ENCODE results near the gene NIPAL4.

Gene NIPAL4

DNA sequence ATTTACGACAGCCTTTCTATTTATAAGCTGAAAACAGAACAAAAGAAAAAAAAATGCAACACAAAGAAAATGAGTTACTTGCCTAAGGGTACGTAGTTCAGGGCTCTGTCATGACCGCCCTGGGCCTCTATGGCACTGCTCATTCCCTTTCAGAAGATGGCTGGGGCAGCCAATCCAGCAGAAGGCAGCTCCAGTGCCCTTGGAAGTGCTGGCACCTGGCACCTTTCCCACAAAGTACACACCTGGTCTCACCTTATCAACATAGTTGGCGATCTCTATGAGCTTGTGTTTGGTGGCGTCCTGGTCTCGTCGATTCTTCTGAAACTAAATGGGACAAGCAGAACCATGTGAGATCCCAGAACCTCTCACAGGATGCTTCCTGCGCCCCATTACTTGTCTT is 53.2 kb downstream of the NIPAL4 start:
- TF ChIP-seq, protein P1, sequence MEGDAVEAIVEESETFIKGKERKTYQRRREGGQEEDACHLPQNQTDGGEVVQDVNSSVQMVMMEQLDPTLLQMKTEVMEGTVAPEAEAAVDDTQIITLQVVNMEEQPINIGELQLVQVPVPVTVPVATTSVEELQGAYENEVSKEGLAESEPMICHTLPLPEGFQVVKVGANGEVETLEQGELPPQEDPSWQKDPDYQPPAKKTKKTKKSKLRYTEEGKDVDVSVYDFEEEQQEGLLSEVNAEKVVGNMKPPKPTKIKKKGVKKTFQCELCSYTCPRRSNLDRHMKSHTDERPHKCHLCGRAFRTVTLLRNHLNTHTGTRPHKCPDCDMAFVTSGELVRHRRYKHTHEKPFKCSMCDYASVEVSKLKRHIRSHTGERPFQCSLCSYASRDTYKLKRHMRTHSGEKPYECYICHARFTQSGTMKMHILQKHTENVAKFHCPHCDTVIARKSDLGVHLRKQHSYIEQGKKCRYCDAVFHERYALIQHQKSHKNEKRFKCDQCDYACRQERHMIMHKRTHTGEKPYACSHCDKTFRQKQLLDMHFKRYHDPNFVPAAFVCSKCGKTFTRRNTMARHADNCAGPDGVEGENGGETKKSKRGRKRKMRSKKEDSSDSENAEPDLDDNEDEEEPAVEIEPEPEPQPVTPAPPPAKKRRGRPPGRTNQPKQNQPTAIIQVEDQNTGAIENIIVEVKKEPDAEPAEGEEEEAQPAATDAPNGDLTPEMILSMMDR (IDR thresholded peaks at IDR 0.05; ENCODE audit: low read length, missing control alignments) = no peak
- no peak overlapping the region for H3K4me3 ChIP-seq (replicated peaks; ENCODE audit: low read depth, low read length)
- DNase-seq (ENCODE audit: low read depth) = no peak

DNA sequence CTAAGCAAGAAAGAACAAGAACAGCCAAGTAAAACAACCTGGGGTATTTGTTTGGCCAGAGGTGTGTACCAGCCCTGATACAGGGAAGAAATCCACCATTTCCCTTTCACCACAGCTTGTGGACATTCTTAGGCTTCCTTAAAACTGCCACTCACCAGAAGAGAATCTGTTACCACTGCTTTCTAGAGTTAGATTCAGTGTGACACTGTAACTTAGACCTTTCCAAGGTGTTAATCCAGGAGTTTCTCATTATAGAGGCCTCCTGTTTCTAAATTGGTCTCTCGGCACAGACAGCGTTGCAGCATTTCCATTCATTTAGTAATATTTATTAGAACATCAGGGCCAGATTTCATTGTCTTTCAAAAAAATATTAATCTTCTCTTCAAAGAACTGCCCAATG is 55.0 kb downstream of the NIPAL4 start:
- no peak overlapping the region for H3K4me3 ChIP-seq (replicated peaks; ENCODE audit: low read depth, low read length)
- TF ChIP-seq, protein P1 (IDR thresholded peaks at IDR 0.05; ENCODE audit: low read length, missing control alignments) = no peak
- no peak for DNase-seq (ENCODE audit: low read depth)

DNA sequence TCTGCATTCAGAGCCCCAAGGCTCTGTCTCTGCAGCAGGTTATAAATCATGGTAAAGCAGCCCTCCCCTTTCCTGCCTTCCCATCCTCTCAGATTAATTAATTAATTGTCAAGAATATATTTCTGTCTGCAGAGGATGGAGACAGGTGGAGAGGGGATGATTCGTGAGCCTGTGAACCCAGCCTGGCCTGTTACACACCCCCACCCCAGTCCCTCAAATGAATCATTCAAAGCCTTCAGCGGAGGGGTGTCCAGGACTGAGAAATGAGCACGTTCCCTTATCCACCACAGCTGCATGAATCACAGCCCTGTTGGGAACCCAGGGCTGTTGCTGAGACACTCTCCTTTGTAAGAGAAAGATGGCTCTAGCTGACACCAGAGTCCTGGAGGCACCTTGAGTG is 56.0 kb downstream of the NIPAL4 start:
- peak; percentile 78 for DNase-seq (ENCODE audit: low read depth)
- TF ChIP-seq, protein P1 (IDR thresholded peaks at IDR 0.05; ENCODE audit: low read length, missing control alignments) = no peak
- H3K4me3 ChIP-seq (replicated peaks; ENCODE audit: low read depth, low read length) = no peak overlapping the region

DNA sequence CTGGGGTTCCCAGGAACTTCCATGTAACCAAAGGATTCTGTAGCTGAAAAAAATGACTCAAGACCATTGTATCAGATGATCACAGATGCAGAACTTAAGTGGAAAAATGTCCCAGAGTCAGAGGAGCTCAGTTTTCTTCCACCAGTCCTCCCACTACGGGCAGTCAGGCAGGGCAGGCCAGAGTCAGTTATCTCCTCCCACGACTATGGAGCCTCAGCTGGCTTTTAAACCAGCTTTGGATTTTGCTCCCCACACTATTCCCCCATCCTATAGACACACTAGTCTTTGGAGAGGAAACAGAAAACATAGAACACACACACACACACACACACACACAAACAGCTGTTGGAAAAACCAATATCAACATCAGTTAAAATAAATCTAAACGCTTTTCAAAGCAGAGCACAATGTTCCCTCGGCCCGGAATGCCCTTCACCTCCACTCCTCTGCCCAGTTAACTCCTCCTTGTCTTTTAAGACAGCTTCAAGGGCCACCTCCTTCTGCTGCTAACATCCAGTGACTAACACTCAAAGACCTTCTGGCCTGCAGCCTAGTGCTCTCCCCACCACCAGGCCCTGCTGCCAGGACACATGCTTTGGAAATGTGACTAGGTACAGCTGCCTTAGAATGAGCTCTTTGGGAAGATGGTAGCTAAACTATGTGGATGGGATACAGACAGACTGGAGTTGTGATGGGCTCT is 56.8 kb downstream of the NIPAL4 start:
- TF ChIP-seq, protein P1 (IDR thresholded peaks at IDR 0.05; ENCODE audit: low read length, missing control alignments) = no peak
- peak; percentile 93 for DNase-seq (ENCODE audit: low read depth)
- H3K4me3 ChIP-seq (replicated peaks; ENCODE audit: low read depth, low read length) = no peak overlapping the region

DNA sequence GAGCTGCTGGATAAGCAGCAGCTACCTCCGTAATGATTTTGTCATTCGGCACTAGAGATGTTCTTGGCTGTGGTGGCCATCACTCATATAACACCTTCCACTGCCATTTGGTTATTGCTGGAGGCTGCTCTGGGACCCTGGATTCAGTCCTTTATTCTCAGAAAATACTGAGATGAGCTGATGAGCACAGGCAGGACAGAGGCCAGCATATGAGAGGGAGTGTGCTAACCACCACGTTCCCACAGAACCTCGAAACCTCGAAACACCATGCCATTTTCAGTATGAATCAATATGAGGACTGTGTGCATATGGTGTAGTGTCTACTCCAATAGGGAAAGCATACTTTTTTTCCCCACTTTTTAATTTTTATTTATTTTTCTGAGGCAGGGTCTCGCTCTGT is 59.0 kb downstream of the NIPAL4 start:
- TF ChIP-seq, protein P1 (IDR thresholded peaks at IDR 0.05; ENCODE audit: low read length, missing control alignments) = no peak
- no peak overlapping the region for H3K4me3 ChIP-seq (replicated peaks; ENCODE audit: low read depth, low read length)
- DNase-seq (ENCODE audit: low read depth) = no peak

DNA sequence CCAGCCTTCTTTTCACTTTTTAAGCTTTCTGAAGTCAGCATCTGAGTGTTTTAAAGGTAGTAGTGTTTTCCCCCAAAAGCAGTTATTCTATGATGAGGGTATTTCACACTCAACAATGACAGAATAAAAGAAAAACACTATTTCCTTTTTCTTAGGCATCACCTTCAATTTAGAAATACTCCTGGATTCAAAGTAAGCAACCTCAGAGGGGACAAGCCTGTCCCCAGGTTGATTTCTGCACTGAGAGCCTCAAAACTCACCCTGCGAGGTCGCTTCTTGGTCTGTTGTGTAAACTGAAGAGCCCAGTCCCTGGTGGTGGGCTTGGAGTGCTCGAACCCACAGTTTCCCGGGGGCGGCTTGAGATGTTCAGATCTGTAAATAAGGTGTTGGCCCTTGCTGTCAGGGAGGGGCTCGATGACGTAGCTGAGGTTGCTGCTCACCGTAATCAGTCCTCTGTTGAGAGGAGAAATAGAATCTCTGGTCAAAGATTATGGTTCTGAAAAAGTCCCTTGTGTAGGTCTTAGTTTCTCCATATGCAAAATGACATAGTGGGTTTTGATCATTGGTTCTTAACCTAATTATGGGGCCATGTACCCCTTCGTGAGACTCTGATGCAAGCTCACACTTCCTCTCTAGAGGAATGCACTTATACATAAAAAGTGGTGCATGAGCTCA is 59.7 kb downstream of the NIPAL4 start:
- DNase-seq (ENCODE audit: low read depth) = no peak
- TF ChIP-seq, protein P1 (IDR thresholded peaks at IDR 0.05; ENCODE audit: low read length, missing control alignments) = no peak
- no peak overlapping the region for H3K4me3 ChIP-seq (replicated peaks; ENCODE audit: low read depth, low read length)
